Stimulated activated memory B cell treated with anti-CD40 and anti-IgM and Interleukin-4, amounts not matched to agents 10 μg/mL and 1 μg/mL and 100 μg/mL, for 72 hours (primary cell): ENCODE results near the gene NFASC.

Experiments used
- ATAC-seq: fragments of 150-1000 bp; cut with Tn5 transposase; 2 replicates; pipeline ENCODE4 v1.10.0; 2021
- H3K27ac Mint-ChIP-seq: one replicate; pipeline ENCODE4 v1.8.0; 2022; ENCODE audit warnings: mild to moderate bottlenecking, mixed read lengths
- H3K27me3 Mint-ChIP-seq: one replicate; pipeline ENCODE4 v1.8.0; 2022; ENCODE audit warnings: mixed read lengths
- H3K36me3 Mint-ChIP-seq: one replicate; pipeline ENCODE4 v1.8.0; 2022; ENCODE audit warnings: mixed read lengths
- H3K4me1 Mint-ChIP-seq: one replicate; pipeline ENCODE4 v1.8.0; 2022; ENCODE audit warnings: mixed read lengths
- H3K4me3 Mint-ChIP-seq: one replicate; pipeline ENCODE4 v1.8.0; 2022; ENCODE audit warnings: mild to moderate bottlenecking, moderate library complexity, mixed read lengths
- H3K9me3 Mint-ChIP-seq: one replicate; pipeline ENCODE4 v1.8.0; 2022; ENCODE audit warnings: mixed read lengths

NFASC gene

DNA sequence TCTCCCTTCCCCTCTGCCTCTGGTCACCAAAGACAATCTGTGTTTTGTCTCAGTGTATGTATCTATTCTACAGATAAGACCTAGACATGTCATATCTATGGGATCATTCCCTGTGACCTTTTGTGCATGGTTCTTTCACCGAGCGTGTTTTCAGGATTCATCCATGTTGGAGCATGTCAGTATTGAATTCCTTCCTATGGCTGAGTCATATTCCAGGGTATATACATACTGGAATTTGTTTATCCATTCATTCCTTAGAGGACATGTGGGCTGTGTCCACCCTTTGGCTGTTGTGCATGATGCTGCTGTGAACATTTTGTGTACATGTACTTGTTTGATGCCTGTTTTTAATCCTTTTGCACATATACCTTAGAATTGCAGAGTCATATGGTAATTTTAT is 69.9 kb downstream of the NFASC start:
- no peak for ATAC-seq
- no peak overlapping the region for H3K27ac Mint-ChIP-seq
- no peak overlapping the region for H3K4me3 Mint-ChIP-seq
- no peaks in the 10 kb centered on the region for H3K9me3 Mint-ChIP-seq
- no peaks in the 10 kb centered on the region for H3K36me3 Mint-ChIP-seq
- H3K27me3 Mint-ChIP-seq = peaks cover 6% of the 10 kb centered on the region
- no peaks in the 10 kb centered on the region for H3K4me1 Mint-ChIP-seq

DNA sequence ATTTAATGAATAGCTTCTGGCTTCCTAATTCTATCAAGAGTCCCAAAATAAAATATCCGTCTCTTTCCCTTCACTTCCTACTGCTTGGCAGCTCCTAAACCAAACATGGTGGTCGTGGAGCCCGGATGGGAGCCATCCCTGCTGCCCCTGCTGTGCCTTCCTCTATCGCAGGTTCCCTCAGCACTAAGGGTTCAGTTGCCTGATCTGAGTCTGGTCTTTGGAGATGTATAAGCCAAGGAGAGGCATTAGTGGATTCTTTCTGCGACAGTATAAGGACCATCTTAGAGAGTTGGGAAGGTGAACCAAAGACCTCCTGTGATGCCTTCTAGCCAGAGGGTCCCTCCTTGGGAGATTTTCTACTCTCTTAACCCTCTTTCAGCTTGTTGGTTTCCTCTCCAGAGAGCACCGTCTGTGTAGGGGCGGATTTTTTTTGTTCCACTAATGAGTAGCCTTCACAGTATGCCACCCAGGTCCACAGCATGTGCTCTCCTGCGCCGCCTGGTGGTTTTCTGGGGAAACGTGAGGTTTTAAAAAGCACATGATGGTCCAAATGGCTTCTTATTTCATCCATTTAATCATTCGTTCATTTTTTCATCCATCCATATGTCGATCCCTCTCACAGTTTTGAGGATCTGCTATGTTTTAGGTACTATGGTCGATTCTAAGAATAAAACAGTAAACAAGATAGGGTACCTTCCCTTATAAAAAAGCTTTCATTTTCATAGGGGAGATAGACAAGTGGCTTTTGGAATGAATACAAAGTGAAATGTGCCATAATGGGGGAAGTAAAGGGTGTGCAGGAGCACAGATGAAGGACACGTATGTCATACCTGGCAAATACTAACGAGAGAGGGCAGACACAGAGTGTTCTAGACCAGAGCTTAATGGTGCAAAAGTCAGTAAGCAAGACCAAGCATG is 71.0 kb downstream of the NFASC start:
- Mint-ChIP-seq H3K4me3 (no peak overlapping the region), H3K4me1 (no peaks in the 10 kb centered on the region), H3K36me3 (no peaks in the 10 kb centered on the region), H3K27me3 (peaks cover 6% of the 10 kb centered on the region), H3K27ac (no peak overlapping the region), H3K9me3 (no peaks in the 10 kb centered on the region)
- peak; percentile 60 for ATAC-seq

- H3K27ac Mint-ChIP-seq = no peak overlapping the region
- H3K9me3 Mint-ChIP-seq = no peaks in the 10 kb centered on the region
- H3K4me1 Mint-ChIP-seq = no peaks in the 10 kb centered on the region
- H3K4me3 Mint-ChIP-seq = no peak overlapping the region
- H3K36me3 Mint-ChIP-seq = no peaks in the 10 kb centered on the region
- peaks cover 17% of the 10 kb centered on the region for H3K27me3 Mint-ChIP-seq
- ATAC-seq = no peak
Observed at GRCh38 chr1:204943495-204943894, 72.8 kb downstream of the NFASC start.

DNA sequence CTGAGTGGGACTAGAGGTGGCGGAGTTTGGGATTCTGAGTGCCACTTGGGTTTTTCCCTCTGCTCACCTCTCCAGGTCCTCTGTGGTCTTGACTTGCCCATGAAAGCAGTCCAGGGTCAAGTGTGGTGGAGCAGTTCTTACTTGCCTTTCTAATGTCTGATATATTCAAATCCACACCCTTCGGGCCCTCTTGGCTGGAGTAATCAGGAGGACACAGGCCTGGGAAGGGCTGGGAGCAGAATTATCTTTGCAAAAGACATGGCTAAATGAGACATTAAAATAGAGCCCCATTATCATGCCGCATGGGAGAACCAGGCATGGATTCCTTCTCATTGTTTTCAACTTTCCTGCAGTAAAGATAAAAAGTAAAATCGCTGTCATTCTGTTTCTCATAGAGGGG is 74.0 kb downstream of the NFASC start:
- Mint-ChIP-seq H3K27ac (no peak overlapping the region), H3K4me1 (no peaks in the 10 kb centered on the region), H3K36me3 (no peaks in the 10 kb centered on the region), H3K4me3 (no peak overlapping the region), H3K9me3 (no peaks in the 10 kb centered on the region), H3K27me3 (peaks cover 18% of the 10 kb centered on the region)
- ATAC-seq = no peak

DNA sequence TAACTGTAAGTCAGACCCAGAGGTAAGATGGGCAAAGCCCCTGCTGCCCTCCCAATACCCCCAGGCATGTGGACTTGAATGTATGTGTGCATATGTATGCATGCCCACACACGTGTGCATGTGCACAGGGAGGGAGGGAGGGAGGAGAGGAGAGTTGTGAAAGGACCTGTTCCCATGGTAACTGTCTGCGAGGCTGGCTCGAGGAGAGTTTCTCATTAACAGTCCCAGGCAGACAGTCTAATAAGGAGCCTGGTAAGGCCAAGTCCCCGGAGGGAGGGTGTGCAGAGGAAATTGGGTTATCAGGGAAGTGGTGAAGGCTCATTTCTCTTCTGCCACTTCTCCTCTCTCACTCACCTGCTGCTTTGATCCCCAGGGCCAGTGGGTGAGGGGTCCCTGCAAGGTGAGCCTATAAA is 74.9 kb downstream of the NFASC start:
- no peaks in the 10 kb centered on the region for H3K9me3 Mint-ChIP-seq
- peaks cover 6% of the 10 kb centered on the region for H3K4me1 Mint-ChIP-seq
- no peak overlapping the region for H3K27ac Mint-ChIP-seq
- peaks cover 18% of the 10 kb centered on the region for H3K27me3 Mint-ChIP-seq
- no peak for ATAC-seq
- H3K36me3 Mint-ChIP-seq = no peaks in the 10 kb centered on the region
- H3K4me3 Mint-ChIP-seq = no peak overlapping the region

DNA sequence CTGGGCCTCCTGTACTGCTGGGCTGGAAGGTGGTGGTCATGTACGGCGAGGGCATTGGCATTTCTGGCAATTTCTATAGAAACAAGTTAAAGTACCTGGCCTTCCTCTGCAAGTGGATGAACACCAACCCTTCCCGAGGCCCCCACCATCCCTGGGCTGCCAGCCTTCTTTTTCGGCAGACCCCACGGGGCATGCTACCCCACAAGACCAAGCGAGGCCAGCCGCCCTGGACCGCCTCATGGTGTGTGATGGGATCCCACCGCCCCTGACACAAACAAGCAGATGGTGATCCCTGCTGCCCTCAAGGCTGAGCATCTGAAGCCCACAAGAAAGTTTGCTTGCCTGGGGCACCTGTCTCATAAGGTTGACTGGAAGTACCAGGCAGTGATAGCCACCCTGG is 76.0 kb downstream of the NFASC start:
- no peaks in the 10 kb centered on the region for H3K9me3 Mint-ChIP-seq
- no peaks in the 10 kb centered on the region for H3K36me3 Mint-ChIP-seq
- H3K27me3 Mint-ChIP-seq = peaks cover 18% of the 10 kb centered on the region
- no peak for ATAC-seq
- H3K4me3 Mint-ChIP-seq = no peak overlapping the region
- H3K4me1 Mint-ChIP-seq = peaks cover 7% of the 10 kb centered on the region
- no peak overlapping the region for H3K27ac Mint-ChIP-seq

GRCh38 chr1:204947338-204947737 is 76.7 kb downstream of the NFASC start:
- Mint-ChIP-seq H3K27me3 (peaks cover 18% of the 10 kb centered on the region), H3K36me3 (no peaks in the 10 kb centered on the region), H3K4me1 (peaks cover 7% of the 10 kb centered on the region), H3K4me3 (no peak overlapping the region), H3K27ac (no peak overlapping the region), H3K9me3 (no peaks in the 10 kb centered on the region)
- no peak for ATAC-seq

DNA sequence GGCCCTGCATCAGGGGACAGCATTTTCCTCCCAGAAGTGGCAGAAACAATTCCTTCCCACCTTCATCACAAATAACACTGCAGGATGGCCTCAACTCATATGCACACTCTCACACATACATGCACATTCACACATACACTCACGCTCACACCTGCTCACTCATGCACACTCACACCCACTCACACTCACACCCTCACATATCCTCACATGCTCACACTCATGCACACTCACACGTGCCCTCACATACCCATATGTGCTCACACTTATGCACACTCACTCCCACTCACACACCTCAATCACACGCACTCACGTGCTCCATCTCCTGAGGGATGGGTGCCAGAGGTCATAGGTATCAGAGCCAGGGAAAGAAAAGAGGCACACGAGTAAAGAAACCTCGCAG is 77.1 kb downstream of the NFASC start:
- H3K27ac Mint-ChIP-seq = no peak overlapping the region
- H3K9me3 Mint-ChIP-seq = no peaks in the 10 kb centered on the region
- no peak for ATAC-seq
- no peaks in the 10 kb centered on the region for H3K36me3 Mint-ChIP-seq
- peaks cover 7% of the 10 kb centered on the region for H3K4me1 Mint-ChIP-seq
- H3K4me3 Mint-ChIP-seq = no peak overlapping the region
- H3K27me3 Mint-ChIP-seq = peaks cover 18% of the 10 kb centered on the region

GRCh38 chr1:204950353-204951001 is 79.8 kb downstream of the NFASC start:
- H3K9me3 Mint-ChIP-seq = no peaks in the 10 kb centered on the region
- H3K4me3 Mint-ChIP-seq = no peak overlapping the region
- H3K36me3 Mint-ChIP-seq = no peaks in the 10 kb centered on the region
- H3K27ac Mint-ChIP-seq = no peak overlapping the region
- H3K4me1 Mint-ChIP-seq = peaks cover 7% of the 10 kb centered on the region
- ATAC-seq = no peak
- peaks cover 31% of the 10 kb centered on the region for H3K27me3 Mint-ChIP-seq

DNA sequence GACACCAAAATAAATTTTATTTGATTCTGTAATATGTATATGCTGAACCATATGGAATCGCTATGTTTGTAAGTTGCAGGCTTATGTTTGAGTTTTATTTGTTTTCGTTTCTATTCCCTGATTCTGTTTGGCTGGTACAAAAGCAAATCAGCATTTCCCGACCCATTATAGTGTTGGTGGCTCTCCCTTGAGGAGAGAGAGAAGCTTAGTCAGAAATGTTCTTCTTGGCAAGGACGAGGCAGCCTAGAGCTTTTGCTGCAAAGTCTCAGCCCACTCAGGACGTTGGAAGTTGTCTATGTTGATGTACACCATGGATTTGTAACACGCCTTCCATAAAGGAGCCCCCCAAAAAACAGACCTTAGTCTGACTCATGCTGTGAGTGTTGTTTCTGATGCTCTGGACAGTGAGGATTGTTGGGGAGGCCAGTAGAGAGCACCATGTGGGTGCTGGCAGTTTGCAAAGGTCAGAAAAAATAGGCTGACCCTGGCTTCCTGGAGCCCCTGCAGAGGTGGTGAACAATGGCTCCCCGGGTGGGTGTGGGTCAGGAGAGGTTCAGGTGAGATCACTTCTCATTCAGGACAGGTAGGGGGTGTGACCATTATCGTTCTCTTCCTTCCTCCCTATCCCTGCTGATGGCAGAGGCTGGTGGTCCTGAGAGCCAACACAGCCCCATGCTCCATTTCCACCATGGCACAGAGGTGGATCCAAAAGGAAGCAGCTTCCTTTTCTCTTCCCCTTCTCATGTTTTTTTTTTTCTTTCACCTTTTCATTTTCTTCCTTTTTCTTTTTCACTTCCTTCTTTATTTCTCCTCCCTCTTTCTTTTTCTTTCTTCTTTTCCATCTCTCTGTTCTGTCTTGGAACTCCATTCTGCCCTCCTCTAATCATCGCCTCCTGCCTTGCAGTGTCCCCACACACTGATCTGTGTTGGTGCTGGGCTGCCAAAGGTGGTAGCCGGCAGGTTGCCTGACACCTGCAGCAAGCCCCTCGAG is 88.0 kb downstream of the NFASC start:
- Mint-ChIP-seq H3K27ac (no peak overlapping the region), H3K4me1 (peaks cover 30% of the 10 kb centered on the region), H3K4me3 (no peak overlapping the region), H3K27me3 (peaks cover 39% of the 10 kb centered on the region), H3K36me3 (no peaks in the 10 kb centered on the region), H3K9me3 (no peaks in the 10 kb centered on the region)
- no peak for ATAC-seq

DNA sequence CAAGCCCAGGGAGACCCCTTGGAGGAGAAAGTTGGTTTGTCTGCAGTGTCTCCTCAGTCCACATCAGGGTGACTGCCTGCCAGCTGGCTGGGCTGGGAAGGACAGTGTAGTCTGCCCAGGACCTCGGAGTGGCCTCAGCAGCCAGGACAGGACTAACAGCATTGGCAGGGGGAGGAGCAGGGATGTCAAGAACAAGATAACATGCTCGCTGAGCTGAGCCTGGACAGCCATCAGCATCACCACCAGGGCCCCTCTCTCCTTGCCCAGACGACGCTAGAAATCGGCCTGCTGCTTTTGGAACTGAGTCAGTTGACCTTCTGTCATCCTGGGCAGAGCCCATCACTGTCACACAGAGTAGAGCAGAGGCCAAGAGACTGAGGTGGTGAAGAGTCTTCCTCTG is 88.7 kb downstream of the NFASC start:
- peaks cover 32% of the 10 kb centered on the region for H3K27me3 Mint-ChIP-seq
- no peaks in the 10 kb centered on the region for H3K36me3 Mint-ChIP-seq
- H3K27ac Mint-ChIP-seq = no peak overlapping the region
- no peak for ATAC-seq
- H3K9me3 Mint-ChIP-seq = no peaks in the 10 kb centered on the region
- H3K4me1 Mint-ChIP-seq = peaks cover 32% of the 10 kb centered on the region
- H3K4me3 Mint-ChIP-seq = no peak overlapping the region

GRCh38 chr1:204959836-204960235 is 89.2 kb downstream of the NFASC start:
- Mint-ChIP-seq H3K9me3 (no peaks in the 10 kb centered on the region), H3K27ac (no peak overlapping the region), H3K36me3 (no peaks in the 10 kb centered on the region), H3K4me3 (no peak overlapping the region), H3K27me3 (peaks cover 27% of the 10 kb centered on the region), H3K4me1 (peaks cover 32% of the 10 kb centered on the region)
- no peak for ATAC-seq

- no peak for ATAC-seq
- Mint-ChIP-seq H3K4me1 (peaks cover 32% of the 10 kb centered on the region), H3K9me3 (no peaks in the 10 kb centered on the region), H3K4me3 (no peak overlapping the region), H3K27me3 (peaks cover 20% of the 10 kb centered on the region), H3K27ac (no peak overlapping the region), H3K36me3 (no peaks in the 10 kb centered on the region)
Observed at GRCh38 chr1:204960306-204961125, 89.9 kb downstream of the NFASC start.

DNA sequence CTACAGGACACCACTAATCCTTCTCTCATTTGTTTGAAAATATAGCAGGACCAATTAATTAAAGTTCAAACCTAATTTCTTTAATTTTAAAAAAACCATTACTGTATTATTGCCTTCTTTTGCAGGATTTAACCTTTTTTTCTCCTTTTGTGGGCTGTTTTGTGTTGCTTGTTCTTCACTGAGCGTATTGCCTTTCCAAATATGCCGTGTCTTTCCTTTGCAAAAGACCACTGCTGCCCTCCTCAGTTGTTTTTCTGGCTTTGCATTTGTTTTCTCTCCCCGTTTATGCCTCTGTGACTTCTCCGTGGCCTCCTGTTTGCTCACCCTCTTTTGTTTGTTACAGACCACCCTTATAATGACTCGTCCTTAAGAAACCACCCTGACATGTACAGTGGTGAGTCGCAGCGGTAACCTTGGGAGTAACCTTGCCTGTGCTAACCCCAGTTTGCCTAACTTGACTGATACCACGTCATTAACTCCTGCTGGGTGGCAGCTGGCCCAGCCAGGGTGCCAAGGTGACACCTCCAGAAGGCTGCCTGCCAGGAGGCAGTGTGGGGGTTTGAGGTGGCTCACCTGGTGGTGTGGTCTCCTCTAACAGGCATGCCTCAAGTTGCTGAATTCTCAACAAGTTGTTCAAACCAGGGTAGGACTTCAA is 91.2 kb downstream of the NFASC start:
- Mint-ChIP-seq H3K4me1 (peaks cover 32% of the 10 kb centered on the region), H3K27ac (peak overlapping the region; percentile 58), H3K4me3 (no peak overlapping the region), H3K27me3 (peaks cover 18% of the 10 kb centered on the region), H3K36me3 (no peaks in the 10 kb centered on the region), H3K9me3 (no peaks in the 10 kb centered on the region)
- ATAC-seq = no peak
